Aorta (tissue), 5 donors: Measurements from ENCODE around the gene EFNA1. TPM values are rescaled to one million over a fixed set of nuclear protein-coding genes. Genes with fewer than 3 reads are reported as not detected.

ENCODE experiments used
- ATAC-seq: fragments of 200-7000 bp; cut with Tn5 transposase; one replicate; pipeline ENCODE4 v1.9.1; 2022; ENCODE audit warnings: moderate library complexity; ENCODE audit not compliant: low FRiP score
- DNase-seq, 2 donors: peaks; one replicate each; pipeline ENCODE4 v3.0.0-alpha.2; 2020
- H3K27ac ChIP-seq, 2 donors: one replicate each; pipeline ENCODE4 v1.5.1; 2013; ENCODE audit warnings: low read length in 2 of 2, mild to moderate bottlenecking in 2 of 2, moderate library complexity in 2 of 2, control low read depth in 1 of 2, inconsistent platforms in 1 of 2, low read depth in 1 of 2
- H3K27me3 ChIP-seq, 2 donors: one replicate each; pipeline ENCODE4 v1.6.1; 2013; ENCODE audit warnings: control low read depth in 1 of 2, low read length in 1 of 2, mild to moderate bottlenecking in 1 of 2, moderate library complexity in 1 of 2; ENCODE audit not compliant: insufficient read depth in 2 of 2, control insufficient read depth in 1 of 2
- H3K36me3 ChIP-seq, 2 donors: one replicate each; pipeline ENCODE4 v1.6.1; 2013; ENCODE audit warnings: control low read depth in 1 of 2, low read length in 1 of 2, mild to moderate bottlenecking in 1 of 2; ENCODE audit not compliant: insufficient read depth in 2 of 2, control insufficient read depth in 1 of 2
- H3K4me1 ChIP-seq, 2 donors: one replicate each; pipeline ENCODE4 v1.6.1; 2013; ENCODE audit warnings: low read length in 2 of 2, control low read depth in 1 of 2, mild to moderate bottlenecking in 1 of 2, moderate library complexity in 1 of 2; ENCODE audit not compliant: insufficient read depth in 2 of 2, control insufficient read depth in 1 of 2
- H3K4me3 ChIP-seq, 2 donors: one replicate each; pipeline ENCODE4 v1.5.1; 2013; ENCODE audit warnings: low read length in 2 of 2, control low read depth in 1 of 2, mild to moderate bottlenecking in 1 of 2
- H3K9me3 ChIP-seq: one replicate; pipeline ENCODE4 v1.6.1; 2013; ENCODE audit warnings: mild to moderate bottlenecking, low read length; ENCODE audit not compliant: control insufficient read depth
- WGBS, 2 donors: extraction: QIAGEN DNeasy Blood & Tissue Kit; methylation state at CpG; one replicate each; pipeline ENCODE4 v1.1.7; 2013; 5-methylcytosine and 5-hydroxymethylcytosine counted together
- intact Hi-C, 2 donors: fragments of 100-400 bp; cut with DNase I; formaldehyde crosslinking; loops; one replicate each; pipeline versions ENCODE4 v1.14.2 to v1.15.0; 2022
- polyA plus RNA-seq, 2 donors: library from polyadenylated mRNA; stranded (reverse); fragments of 200-250 nt; gene quantifications; one replicate each; pipeline ENCODE4 v1.2.3, GENCODE V29; 2013
- total RNA-seq, 2 donors: library from RNA; stranded (reverse); fragmentation: NEBNext Ultra II Directional; extraction: Animal tissue kit (Norgen Biotek cat#: 25700); gene quantifications; one replicate each; pipeline ENCODE4 v1.2.1, GENCODE V29; 2021
- donor health status: healthy with polysubstance abuse.
- donor health status: Bipolar disorder and iron deficiency.
- donor health status: DM: no; HTN: no; CAD: no.
- donor health status: DM: no; HTN: no; CAD: no.
- donor health status: DM: yes; HTN: yes; CAD: no.

Gene EFNA1
- total and polyA plus RNA-seq, 4 donors: 7.1 to 49.1 (median 15.5) TPM

DNA sequence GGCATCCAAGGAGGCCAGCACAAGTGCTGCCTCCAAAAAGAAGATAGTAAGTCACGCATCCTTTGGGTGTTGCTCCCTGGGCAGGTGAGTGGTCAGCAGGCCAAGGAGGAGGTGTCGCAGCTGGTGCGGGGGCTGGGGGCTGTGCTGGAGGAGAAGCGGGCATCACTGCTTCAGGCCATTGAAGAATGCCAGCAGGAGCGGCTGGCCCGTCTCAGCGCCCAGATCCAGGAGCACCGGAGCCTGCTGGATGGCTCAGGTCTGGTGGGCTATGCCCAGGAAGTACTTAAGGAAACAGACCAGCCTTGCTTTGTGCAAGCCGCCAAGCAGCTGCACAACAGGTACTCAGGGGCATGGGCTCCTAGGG lies 50.2 kb downstream of the EFNA1 start:
- no peak for ATAC-seq
- Histone ChIP-seq H3K4me3 (no peak overlapping the region), H3K4me1 (no peaks in the 10 kb centered on the region), H3K27me3 (no peaks in the 10 kb centered on the region), H3K27ac (no peak overlapping the region), H3K36me3 (no peaks in the 10 kb centered on the region), H3K9me3 (no peaks in the 10 kb centered on the region)
- intact Hi-C loops: loop anchor here in 1 of 2 donors (5.0 kb wide), 1 partner anchor 49 kb away; no protein-coding TSS in a partner anchor
- WGBS, 2 donors: 93 to 95% methylated on average over 9 of the region's 9 CpGs
- DNase-seq: peak in 1 of 2 donors; percentile 63

DNA sequence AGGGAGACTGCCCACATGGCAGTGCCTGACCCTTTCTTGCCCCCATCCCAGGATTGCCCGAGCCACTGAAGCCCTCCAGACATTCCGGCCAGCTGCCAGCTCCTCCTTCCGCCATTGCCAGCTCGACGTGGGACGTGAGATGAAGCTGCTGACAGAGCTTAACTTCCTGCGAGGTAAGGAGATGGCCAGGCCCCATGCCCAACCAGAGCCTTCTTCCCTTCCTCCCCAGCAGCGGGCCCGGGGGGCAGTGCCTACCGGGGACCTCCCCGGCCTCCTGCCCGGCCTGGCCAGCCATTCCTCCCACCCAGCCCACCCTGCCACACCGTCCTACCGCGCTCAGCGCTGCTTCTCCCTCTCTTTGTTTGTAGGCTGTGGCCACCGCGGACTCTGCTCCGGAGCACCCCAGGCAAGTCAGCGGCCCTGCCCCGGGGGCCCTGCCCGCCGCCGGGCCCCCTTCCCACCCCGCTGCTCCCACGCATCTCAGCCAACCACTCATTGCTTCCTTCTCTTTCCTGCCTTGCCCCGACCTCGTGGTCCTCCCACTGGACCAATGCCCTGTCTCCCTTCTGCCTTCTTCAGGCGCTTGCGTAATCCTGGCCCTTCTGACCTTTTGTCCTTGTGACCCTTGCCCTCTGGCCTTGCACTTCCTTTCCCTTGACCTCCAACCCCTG lies 50.9 kb downstream of the EFNA1 start:
- no peak for ATAC-seq
- no peaks in the 10 kb centered on the region for H3K36me3 ChIP-seq
- intact Hi-C loops: loop anchor here in 1 of 2 donors (5.0 kb wide), 1 partner anchor 49 kb away; no protein-coding TSS in a partner anchor
- H3K27me3 ChIP-seq: no peaks in the 10 kb centered on the region
- H3K4me1 ChIP-seq: no peaks in the 10 kb centered on the region
- peak; percentile 57 to 75 for DNase-seq
- H3K9me3 ChIP-seq: no peaks in the 10 kb centered on the region
- no peak overlapping the region for H3K4me3 ChIP-seq
- 90 to 94% methylated on average over 29 to 30 of the region's 30 CpGs for WGBS, 2 donors
- H3K27ac ChIP-seq: no peak overlapping the region

DNA sequence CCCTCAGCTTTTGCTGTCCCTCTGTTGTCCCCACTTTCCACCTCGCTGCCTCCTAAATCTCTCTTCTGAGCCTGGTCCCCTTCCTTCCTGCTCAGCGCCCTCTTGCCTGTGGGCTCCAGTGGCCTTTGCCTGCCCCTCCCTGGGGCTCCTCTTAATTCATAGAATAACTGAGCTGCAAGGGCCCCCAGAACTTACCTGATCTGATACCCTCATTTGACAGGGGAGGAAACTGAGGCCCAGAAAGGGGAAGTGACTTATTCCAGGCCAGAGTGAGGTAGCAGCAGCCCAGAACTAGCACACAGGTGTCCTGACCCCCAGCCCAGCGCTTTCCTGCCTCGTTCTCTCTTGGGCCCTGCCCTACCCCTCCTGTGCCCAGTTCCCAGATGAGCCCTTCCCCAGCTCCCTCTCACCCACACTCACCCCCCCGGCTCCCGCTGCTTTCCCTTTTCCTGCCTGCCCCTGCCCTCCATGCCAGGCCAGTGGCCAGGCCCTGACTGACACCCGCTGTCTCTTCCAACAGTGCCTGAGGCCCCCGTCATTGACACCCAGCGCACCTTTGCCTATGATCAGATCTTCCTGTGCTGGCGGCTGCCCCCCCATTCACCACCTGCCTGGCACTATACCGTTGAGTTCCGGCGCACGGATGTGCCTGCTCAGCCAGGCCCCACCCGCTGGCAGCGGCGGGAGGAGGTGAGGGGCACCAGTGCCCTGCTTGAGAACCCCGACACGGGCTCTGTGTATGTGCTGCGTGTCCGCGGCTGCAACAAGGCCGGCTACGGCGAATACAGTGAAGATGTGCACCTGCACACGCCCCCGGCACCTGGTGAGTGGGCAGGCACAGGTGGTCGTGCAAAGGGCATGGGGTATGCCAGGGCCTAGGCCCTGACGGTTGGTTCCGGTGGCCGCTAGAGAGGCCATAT lies 51.7 kb downstream of the EFNA1 start:
- ATAC-seq (no peak), DNase-seq (peak; percentile 53 to 74)
- H3K4me3 ChIP-seq: no peak overlapping the region
- WGBS, 2 donors: 94 to 96% methylated on average over 31 of the region's 31 CpGs
- H3K27me3 ChIP-seq: no peaks in the 10 kb centered on the region
- H3K36me3 ChIP-seq: no peaks in the 10 kb centered on the region
- no peaks in the 10 kb centered on the region for H3K9me3 ChIP-seq
- H3K27ac ChIP-seq: no peak overlapping the region
- intact Hi-C loops: loop anchor here in 1 of 2 donors (5.0 kb wide), 1 partner anchor 48 kb away; no protein-coding TSS in a partner anchor
- no peaks in the 10 kb centered on the region for H3K4me1 ChIP-seq

DNA sequence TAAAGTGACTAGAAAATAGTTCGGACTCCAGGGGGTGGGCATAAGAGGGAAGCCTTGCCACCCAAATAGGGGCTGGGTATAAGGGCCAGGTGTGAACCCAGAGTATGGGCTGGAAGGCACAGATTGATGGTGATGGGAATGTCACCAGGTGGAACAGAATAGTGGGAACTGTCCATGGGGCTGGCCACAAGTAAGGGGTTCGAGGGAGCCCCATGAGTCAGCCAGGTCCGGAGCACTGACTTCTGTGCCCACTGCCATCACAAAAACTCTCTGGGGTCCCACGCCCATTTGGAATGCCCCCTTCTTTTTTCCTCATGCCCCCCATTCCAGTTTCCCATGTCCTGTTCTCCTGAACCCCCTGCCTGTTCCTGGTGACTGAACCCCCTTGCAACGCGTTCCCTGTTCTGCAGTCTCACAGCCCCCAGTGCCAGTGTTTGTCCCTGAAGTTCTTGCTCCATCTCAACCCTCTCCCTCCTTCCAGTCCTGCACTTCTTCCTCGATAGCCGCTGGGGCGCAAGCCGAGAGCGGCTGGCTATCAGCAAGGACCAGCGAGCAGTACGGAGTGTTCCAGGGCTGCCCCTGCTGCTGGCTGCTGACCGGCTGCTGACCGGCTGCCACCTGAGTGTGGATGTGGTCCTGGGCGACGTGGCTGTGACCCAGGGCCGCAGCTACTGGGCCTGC lies 53.8 kb downstream of the EFNA1 start:
- intact Hi-C loops: no loop called here
- Histone ChIP-seq H3K36me3 (no peaks in the 10 kb centered on the region), H3K4me1 (no peaks in the 10 kb centered on the region), H3K27me3 (no peaks in the 10 kb centered on the region), H3K4me3 (no peak overlapping the region), H3K9me3 (no peaks in the 10 kb centered on the region), H3K27ac (no peak overlapping the region)
- WGBS, 2 donors: 95% methylated on average over 18 of the region's 18 CpGs
- ATAC-seq (no peak), DNase-seq (peak in 1 of 2 donors; percentile 19)

DNA sequence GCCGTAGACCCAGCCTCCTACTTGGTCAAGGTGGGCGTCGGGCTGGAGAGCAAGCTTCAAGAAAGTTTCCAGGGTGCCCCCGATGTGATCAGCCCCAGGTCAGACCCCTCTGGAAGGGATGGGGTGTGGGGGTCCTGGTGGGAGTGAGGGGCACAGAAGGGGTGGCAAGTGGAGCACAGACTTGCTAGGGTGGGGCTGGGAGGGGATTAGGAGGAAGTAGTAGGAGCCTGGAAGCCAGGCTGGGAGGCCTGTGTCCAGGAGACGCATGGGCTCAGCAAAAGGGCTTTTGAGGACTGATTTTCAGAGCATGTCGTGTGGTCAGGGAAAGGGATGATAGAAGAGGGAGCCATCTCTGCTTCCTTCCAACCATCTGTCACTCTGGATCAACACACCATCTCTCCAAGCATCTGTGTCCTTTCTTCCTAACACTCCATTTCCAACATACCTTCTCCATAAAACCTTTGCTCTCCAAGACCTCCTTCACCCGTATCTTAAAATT lies 54.4 kb downstream of the EFNA1 start:
- Histone ChIP-seq H3K27me3 (no peaks in the 10 kb centered on the region), H3K9me3 (no peaks in the 10 kb centered on the region), H3K4me1 (no peaks in the 10 kb centered on the region), H3K27ac (no peak overlapping the region), H3K36me3 (no peaks in the 10 kb centered on the region), H3K4me3 (no peak overlapping the region)
- no peak for ATAC-seq
- 94 to 95% methylated on average over 7 of the region's 7 CpGs for WGBS, 2 donors
- peak in 1 of 2 donors; percentile 68 for DNase-seq
- intact Hi-C loops: no loop called here

DNA sequence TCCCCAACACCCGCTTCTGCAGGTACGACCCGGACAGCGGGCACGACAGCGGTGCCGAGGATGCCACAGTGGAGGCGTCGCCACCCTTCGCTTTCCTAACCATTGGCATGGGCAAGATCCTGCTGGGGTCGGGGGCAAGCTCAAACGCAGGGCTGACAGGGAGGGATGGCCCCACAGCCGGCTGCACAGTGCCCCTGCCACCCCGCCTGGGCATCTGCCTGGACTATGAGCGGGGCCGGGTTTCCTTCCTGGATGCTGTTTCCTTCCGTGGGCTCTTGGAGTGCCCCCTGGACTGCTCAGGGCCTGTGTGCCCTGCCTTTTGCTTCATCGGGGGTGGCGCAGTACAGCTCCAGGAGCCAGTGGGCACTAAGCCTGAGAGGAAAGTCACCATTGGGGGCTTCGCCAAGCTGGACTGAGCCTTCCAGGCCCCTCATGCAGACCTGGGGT lies 56.1 kb downstream of the EFNA1 start:
- no peaks in the 10 kb centered on the region for H3K27me3 ChIP-seq
- 93 to 94% methylated on average over 20 of the region's 20 CpGs for WGBS, 2 donors
- intact Hi-C loops: no loop called here
- H3K4me3 ChIP-seq: no peak overlapping the region
- no peaks in the 10 kb centered on the region for H3K9me3 ChIP-seq
- ATAC-seq (no peak), DNase-seq (peak; percentile 42 to 72)
- no peak overlapping the region for H3K27ac ChIP-seq
- H3K36me3 ChIP-seq: no peaks in the 10 kb centered on the region
- H3K4me1 ChIP-seq: no peaks in the 10 kb centered on the region

DNA sequence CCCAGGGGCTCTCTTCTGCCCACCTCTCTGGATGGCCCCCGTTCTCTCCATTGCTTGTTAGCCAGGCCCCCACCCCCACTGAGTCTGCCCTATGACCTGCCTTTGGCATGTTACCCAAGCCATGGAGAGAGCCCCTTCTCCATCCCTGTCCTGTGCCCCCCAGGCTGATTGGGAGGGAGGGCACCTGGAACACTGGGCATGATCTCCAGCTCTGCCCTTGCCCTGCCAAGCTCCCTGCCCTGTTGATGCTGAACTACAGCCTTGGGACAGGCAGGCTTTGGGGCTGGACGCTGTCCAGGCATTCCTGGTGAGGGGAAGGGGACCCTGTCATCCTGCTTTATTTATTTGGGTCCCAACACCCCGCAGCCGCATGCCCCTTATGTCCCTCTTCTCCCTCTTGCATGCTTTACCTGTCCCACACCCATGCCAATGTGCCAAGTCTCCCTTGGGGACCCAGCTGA lies 56.7 kb downstream of the EFNA1 start:
- intact Hi-C loops: no loop called here
- ATAC-seq (no peak), DNase-seq (peak; percentile 44 to 66)
- Histone ChIP-seq H3K27me3 (no peaks in the 10 kb centered on the region), H3K4me1 (no peaks in the 10 kb centered on the region), H3K27ac (no peak overlapping the region), H3K4me3 (no peak overlapping the region), H3K36me3 (no peaks in the 10 kb centered on the region), H3K9me3 (no peaks in the 10 kb centered on the region)
- 80 to 88% methylated on average over 4 of the region's 4 CpGs for WGBS, 2 donors
